Left ventricle myocardium superior (tissue), 1 donor: ENCODE results near the gene EGF. TPM values are rescaled to one million over a fixed set of nuclear protein-coding genes. Genes with fewer than 3 reads are reported as not detected.
A peak's percentile ranks its signal among the peaks of the same experiment; 100 is the strongest.
"Not testable (repeated sequence)": the region's sequence is repeated elsewhere in the genome, so short reads cannot be mapped to it uniquely, and the experiment has no call there.

Experiments
- ATAC-seq: fragments of 200-7000 bp; cut with Tn5 transposase; one replicate; pipeline ENCODE4 v1.9.1; 2020; ENCODE audit warnings: mild to moderate bottlenecking, moderate library complexity
- DNase-seq: peaks from one replicate; pipeline ENCODE4 v3.0.0-alpha.2; 2020
- intact Hi-C: fragments of 100-400 bp; cut with micrococcal nuclease; formaldehyde crosslinking; loops from one replicate; pipeline ENCODE4 v1.11.0; 2022
- total RNA-seq: library from RNA; stranded (reverse); fragmentation: NEBNext Ultra II Directional; extraction: Animal tissue kit (Norgen Biotek cat#: 25700); gene quantifications from one replicate; pipeline ENCODE4 v1.2.1, GENCODE V29; 2021
- donor health status: DM: no; HTN: yes; CAD: no; lungs with severe emphysema.

EGF gene
- total RNA-seq, 1 donor from 2014 or later, result 12.3 TPM

- ATAC-seq, result no peak
- intact Hi-C loops, result no loop called here
- no peak for DNase-seq
These were observed 2.4 kb upstream of the EGF start for GRCh38 chr4:109910256-109910655.

- DNase-seq (no peak), ATAC-seq (no peak)
- intact Hi-C loops, result no loop called here
These were observed 1.0 kb downstream of the EGF start for GRCh38 chr4:109913596-109914241.

GRCh38 chr4:109914322-109914721 lies 1.6 kb downstream of the EGF start:
- ATAC-seq (no peak), DNase-seq (no peak)
- intact Hi-C loops, result no loop called here

GRCh38 chr4:109915385-109916026 lies 2.8 kb downstream of the EGF start:
- ATAC-seq (peak; percentile 10), DNase-seq (no peak)
- intact Hi-C loops, result no loop called here

- no peak for ATAC-seq
- intact Hi-C loops, result no loop called here
- DNase-seq, result no peak
These were observed 3.3 kb downstream of the EGF start for GRCh38 chr4:109916027-109916409.

GRCh38 chr4:109921384-109921808 lies 8.7 kb downstream of the EGF start:
- intact Hi-C loops, result no loop called here
- ATAC-seq, result peak; percentile 59
- DNase-seq, result no peak

GRCh38 chr4:109925396-109925795 lies 12.7 kb downstream of the EGF start:
- intact Hi-C loops, result no loop called here
- DNase-seq (no peak), ATAC-seq (no peak)

- intact Hi-C loops, result no loop called here
- no peak for ATAC-seq
- no peak for DNase-seq
These were observed 15.8 kb downstream of the EGF start for GRCh38 chr4:109928327-109929045.

- DNase-seq, result no peak
- ATAC-seq, result no peak
- intact Hi-C loops, result no loop called here
These were observed 17.8 kb downstream of the EGF start for GRCh38 chr4:109930464-109930863.

GRCh38 chr4:109930872-109931271 lies 18.2 kb downstream of the EGF start:
- ATAC-seq (no peak), DNase-seq (no peak)
- intact Hi-C loops, result no loop called here

- no peak for DNase-seq
- intact Hi-C loops, result no loop called here
- ATAC-seq, result no peak
These were observed 18.6 kb downstream of the EGF start for GRCh38 chr4:109931318-109931717.

- ATAC-seq, intact Hi-C loops, DNase-seq: not testable (repeated sequence)
These were observed 24.7 kb downstream of the EGF start for GRCh38 chr4:109937352-109937751.

- no peak for ATAC-seq
- no peak for DNase-seq
- intact Hi-C loops, result no loop called here
These were observed 26.5 kb downstream of the EGF start for GRCh38 chr4:109939190-109939589.

- DNase-seq (no peak), ATAC-seq (no peak)
- intact Hi-C loops, result no loop called here
These were observed 29.7 kb downstream of the EGF start for GRCh38 chr4:109942292-109942926.

GRCh38 chr4:109943745-109944144 lies 31.1 kb downstream of the EGF start:
- intact Hi-C loops, result no loop called here
- ATAC-seq (no peak), DNase-seq (no peak)

- intact Hi-C loops, result no loop called here
- ATAC-seq (no peak), DNase-seq (no peak)
These were observed 31.9 kb downstream of the EGF start for GRCh38 chr4:109944591-109944990.

GRCh38 chr4:109945056-109945455 lies 32.4 kb downstream of the EGF start:
- ATAC-seq, result no peak
- intact Hi-C loops, result no loop called here
- DNase-seq, result no peak

- intact Hi-C loops, result no loop called here
- ATAC-seq, result no peak
- no peak for DNase-seq
These were observed 33.4 kb downstream of the EGF start for GRCh38 chr4:109946120-109946519.

GRCh38 chr4:109947457-109947856 lies 34.8 kb downstream of the EGF start:
- intact Hi-C loops, result no loop called here
- no peak for ATAC-seq
- DNase-seq, result no peak

GRCh38 chr4:109947918-109948317 lies 35.2 kb downstream of the EGF start:
- DNase-seq, result no peak
- no peak for ATAC-seq
- intact Hi-C loops, result no loop called here
